B cell (primary cell): ENCODE data around the gene UACA. TPM values are rescaled to one million over a fixed set of nuclear protein-coding genes. Genes with fewer than 3 reads are reported as not detected.

ENCODE experiments used
- ATAC-seq: fragments of 200-7000 bp; cut with Tn5 transposase; one replicate; pipeline ENCODE4 v1.10.0; 2021; ENCODE audit warnings: low read depth, mild to moderate bottlenecking, moderate number of reproducible peaks, moderate library complexity
- CTCF ChIA-PET: fragments of 350-600 bp; sonication (Branson Sonifier 250); formaldehyde crosslinking; loops from one replicate; lab custom pipeline; 2021; ENCODE audit warnings: antibody characterized with exemption, inconsistent platforms; lab: Charles Lee
- POLR2A ChIA-PET: fragments of 350-600 bp; sonication (Branson Sonifier 250); formaldehyde crosslinking; loops from one replicate; lab custom pipeline; 2021; ENCODE audit warnings: antibody characterized with exemption; lab: Charles Lee
- DNase-seq: peaks from one replicate; pipeline ENCODE4 v3.0.0; 2013
- H2AFZ ChIP-seq: 2 replicates; pipeline ENCODE4 v1.6.1; 2012; ENCODE audit warnings: mild to moderate bottlenecking, low read depth, low read length; ENCODE audit not compliant: insufficient read depth, poor library complexity, severe bottlenecking
- H3K27ac ChIP-seq, 2 donors: 1 replicate in 1 of 2; 2 replicates in 1 of 2; pipeline ENCODE4 v1.5.1; 2012 to 2013; ENCODE audit warnings: low read length in 2 of 2, mild to moderate bottlenecking in 2 of 2, moderate library complexity in 1 of 2
- H3K27me3 ChIP-seq, 4 experiments: fragments of 200-600 bp in 1 of 4; sonication (generic) in 1 of 4; replicated peaks in 1 of 4; 1 replicate in 2 of 4; 2 replicates in 2 of 4; pipeline versions ENCODE4 v1.6.1 to v1.7.0; 2013 to 2016; ENCODE audit warnings: low read length in 3 of 4, mild to moderate bottlenecking in 2 of 4, mixed read lengths in 1 of 4, moderate library complexity in 1 of 4; ENCODE audit not compliant: insufficient read depth in 4 of 4, control insufficient read depth in 3 of 4; ENCODE audit errors: control extremely low read depth in 1 of 4
- H3K36me3 ChIP-seq, 2 experiments: replicated peaks in 1 of 2; 1 replicate in 1 of 2; 2 replicates in 1 of 2; pipeline versions ENCODE4 v1.6.1 to v1.7.1; 2013; ENCODE audit warnings: low read length in 1 of 2; ENCODE audit not compliant: insufficient read depth in 2 of 2, control insufficient read depth in 1 of 2; ENCODE audit errors: control extremely low read depth in 1 of 2, extremely low read depth in 1 of 2
- H3K4me1 ChIP-seq, 2 donors: fragments of 200-600 bp in 1 of 2; sonication (generic) in 1 of 2; 1 replicate in 1 of 2; 2 replicates in 1 of 2; pipeline versions ENCODE4 v1.5.1 to v1.6.1; 2013 to 2017; ENCODE audit warnings: low read length in 2 of 2; ENCODE audit not compliant: control insufficient read depth in 2 of 2, insufficient read depth in 2 of 2
- H3K4me2 ChIP-seq: replicated peaks from 2 replicates; pipeline ENCODE3; 2012; ENCODE audit warnings: mild to moderate bottlenecking, low read depth, low read length; ENCODE audit not compliant: poor library complexity, severe bottlenecking
- H3K4me3 ChIP-seq, 5 experiments: fragments of 200-600 bp in 1 of 5; sonication (generic) in 1 of 5; 1 replicate in 3 of 5; 2 replicates in 2 of 5; pipeline versions ENCODE4 v1.5.1 to v1.7.0; 2011 to 2016; ENCODE audit warnings: low read length in 4 of 5, mild to moderate bottlenecking in 4 of 5, low read depth in 2 of 5, control low read depth in 1 of 5, moderate library complexity in 1 of 5; ENCODE audit not compliant: insufficient read depth in 1 of 5; ENCODE audit errors: control extremely low read depth in 1 of 5, extremely low read depth in 1 of 5
- H3K79me2 ChIP-seq: fragments of 200-600 bp; sonication (generic); one replicate; pipeline ENCODE4 v1.6.0; 2016; ENCODE audit warnings: low read length; ENCODE audit not compliant: control insufficient read depth, insufficient read depth
- H3K9ac ChIP-seq: fragments of 200-600 bp; sonication (generic); 2 replicates; pipeline ENCODE4 v1.6.1; 2017; ENCODE audit warnings: mild to moderate bottlenecking, low read length, moderate library complexity
- H3K9me3 ChIP-seq, 3 donors: one replicate each; pipeline versions ENCODE4 v1.6.1 to v1.7.1; 2013; ENCODE audit warnings: low read length in 2 of 3; ENCODE audit not compliant: control insufficient read depth in 2 of 3, insufficient read depth in 1 of 3; ENCODE audit errors: control extremely low read depth in 1 of 3
- H4K20me1 ChIP-seq: 2 replicates; pipeline ENCODE4 v1.6.0; 2012; ENCODE audit warnings: mild to moderate bottlenecking, low read length; ENCODE audit not compliant: insufficient read depth, control insufficient read depth, poor library complexity, severe bottlenecking
- H3K27ac Mint-ChIP-seq: one replicate; pipeline ENCODE4 v1.8.0; 2021; ENCODE audit warnings: mixed read lengths
- H3K27me3 Mint-ChIP-seq: one replicate; pipeline ENCODE4 v1.8.0; 2021; ENCODE audit warnings: mixed read lengths
- H3K4me1 Mint-ChIP-seq: one replicate; pipeline ENCODE4 v1.8.0; 2021; ENCODE audit warnings: mixed read lengths
- H3K4me3 Mint-ChIP-seq: one replicate; pipeline ENCODE4 v1.8.0; 2021; ENCODE audit warnings: mixed read lengths
- H3K9me3 Mint-ChIP-seq: one replicate; pipeline ENCODE4 v1.8.0; 2022; ENCODE audit warnings: mixed read lengths; ENCODE audit not compliant: insufficient read depth
- CTCF ChIP-seq: fragments of 200-600 bp; IDR thresholded peaks from one replicate; pipeline ENCODE4 v1.8.0; 2022; ENCODE audit warnings: antibody characterized with exemption, mild to moderate bottlenecking
- EZH2 ChIP-seq: IDR thresholded peaks from 2 replicates; pipeline ENCODE4 v1.6.1; 2012; ENCODE audit warnings: borderline replicate concordance, low read depth, mild to moderate bottlenecking, moderate library complexity, low read length; ENCODE audit not compliant: insufficient read depth, poor library complexity, severe bottlenecking
- WGBS: methylation state at CpG from one replicate; pipeline ENCODE4 v1.1.5; 2013; ENCODE audit warnings: missing lambda C conversion rate; ENCODE audit not compliant: insufficient coverage; 5-methylcytosine and 5-hydroxymethylcytosine counted together
- intact Hi-C: fragments of 100-400 bp; cut with micrococcal nuclease; formaldehyde crosslinking; loops from one replicate; pipeline ENCODE4 v1.10.0; 2022
- polyA plus RNA-seq: library from polyadenylated mRNA; depleted of rRNA; stranded (reverse); fragments of >200 nt; gene quantifications from 2 replicates; pipeline ENCODE4 v1.2.3, GENCODE V29; 2012
- total RNA-seq, 2 donors: library from RNA; stranded (reverse); fragments of 120-200 nt in 1 of 2; gene quantifications; 1 replicate in 1 of 2; 2 replicates in 1 of 2; pipeline versions ENCODE4 v1.2.3 to v1.2.4, GENCODE V29; 2013 to 2022

The UACA gene
- total and polyA plus RNA-seq, 2 donors (not counting 1 experiment from before 2014, with no cell fraction given), result 2.7 to 3.3 TPM

GRCh38 chr15:70625438-70625837 lies 137.9 kb downstream of the UACA start:
- H3K36me3 ChIP-seq, result no peaks in the 10 kb centered on the region
- Mint-ChIP-seq H3K9me3 (no peaks in the 10 kb centered on the region), H3K27me3 (peaks cover 27% of the 10 kb centered on the region), H3K4me1 (peaks cover 3% of the 10 kb centered on the region), H3K4me3 (no peak overlapping the region), H3K27ac (no peak overlapping the region)
- ATAC-seq (no peak), DNase-seq (peak; percentile 17)
- no peaks in the 10 kb centered on the region for H4K20me1 ChIP-seq
- peaks cover 0 to 2% of the 10 kb centered on the region in 2 donors for H3K4me1 ChIP-seq
- WGBS, result no CpG with 5 or more reads among the region's 3 CpGs
- intact Hi-C loops, result no loop called here
- H3K27ac ChIP-seq, result no peak overlapping the region
- TF ChIP-seq EZH2, result no peak
- no peak for TF ChIP-seq CTCF
- H3K4me2 ChIP-seq, result no peak overlapping the region
- H3K9me3 ChIP-seq, result peaks cover 3 to 7% (median 3%) of the 10 kb centered on the region in 3 donors
- no peak overlapping the region for H3K4me3 ChIP-seq
- POLR2A ChIA-PET, result no interaction called here
- CTCF ChIA-PET, result no interaction called here
- no peak overlapping the region for H2AFZ ChIP-seq
- no peaks in the 10 kb centered on the region for H3K79me2 ChIP-seq
- no peak overlapping the region for H3K9ac ChIP-seq
- no peaks in the 10 kb centered on the region for H3K27me3 ChIP-seq

DNA sequence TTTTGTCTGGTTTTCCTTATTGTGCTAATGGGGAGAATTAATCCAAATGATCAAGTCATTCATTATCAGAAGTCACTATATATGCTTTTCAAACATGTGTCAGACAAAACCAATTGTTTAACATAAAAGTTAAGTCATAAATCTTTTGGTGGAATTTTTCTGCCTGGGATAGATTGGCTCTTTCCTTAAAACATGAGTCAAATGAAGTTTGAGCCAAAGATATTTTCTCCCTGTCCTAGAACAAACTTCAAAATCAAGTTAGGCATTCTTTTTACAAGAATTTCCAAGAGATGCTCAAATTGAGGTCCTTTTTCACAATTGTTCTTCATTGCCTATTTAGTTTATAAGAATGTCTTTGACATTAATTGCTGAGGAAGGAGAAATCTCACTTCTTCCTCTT lies 138.3 kb downstream of the UACA start:
- Mint-ChIP-seq H3K27me3 (peaks cover 26% of the 10 kb centered on the region), H3K27ac (no peak overlapping the region), H3K4me1 (peaks cover 3% of the 10 kb centered on the region), H3K9me3 (no peaks in the 10 kb centered on the region), H3K4me3 (no peak overlapping the region)
- Histone ChIP-seq H3K27ac (no peak overlapping the region), H3K27me3 (no peaks in the 10 kb centered on the region), H2AFZ (no peak overlapping the region), H3K79me2 (no peaks in the 10 kb centered on the region), H3K9ac (no peak overlapping the region), H3K4me1 (peaks cover 0 to 2% of the 10 kb centered on the region in 2 donors), H3K4me3 (no peak overlapping the region), H3K4me2 (no peak overlapping the region), H3K9me3 (peaks cover 3 to 7% (median 3%) of the 10 kb centered on the region in 3 donors), H3K36me3 (no peaks in the 10 kb centered on the region), H4K20me1 (no peaks in the 10 kb centered on the region)
- ATAC-seq (no peak), DNase-seq (no peak)
- ChIA-PET CTCF (no interaction called here), POLR2A (no interaction called here)
- intact Hi-C loops, result no loop called here
- TF ChIP-seq EZH2 (no peak), CTCF (no peak)
